NCI-H2029 treated with DMSO at 0.1 percent for 48 hours (cell line): ENCODE data around the gene STAU1.
"Not testable (repeated sequence)": the region's sequence is repeated elsewhere in the genome, so short reads cannot be mapped to it uniquely, and the experiment has no call there.

Experiments used
- DNase-seq: peaks from one replicate; lab custom pipeline; 2025; lab: John Stamatoyannopoulos, UW

Gene STAU1

GRCh38 chr20:49118307-49118706 is 69.8 kb downstream of the STAU1 start:
- DNase-seq: no peak

DNA sequence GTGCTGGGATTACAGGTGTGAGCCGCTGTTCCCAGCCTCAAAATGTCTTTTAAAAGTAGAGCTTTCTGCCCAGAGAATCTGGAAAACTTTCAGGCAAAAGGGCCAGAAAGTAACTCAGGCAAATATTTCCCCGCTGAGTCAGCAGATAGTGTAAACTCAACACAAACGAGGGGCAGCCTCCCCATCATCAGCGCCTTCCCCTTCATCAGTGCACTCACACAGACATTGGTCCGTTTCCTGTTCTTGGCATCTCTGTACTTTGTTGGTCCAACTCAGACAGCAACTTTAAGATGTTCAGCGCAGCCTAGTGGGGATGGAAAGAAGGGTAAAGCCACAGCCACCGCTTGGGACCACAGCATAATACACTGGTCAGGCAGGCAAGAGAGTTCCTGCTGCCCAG is 72.6 kb downstream of the STAU1 start:
- no peak for DNase-seq

GRCh38 chr20:49112596-49113274 is 75.4 kb downstream of the STAU1 start:
- DNase-seq: no peak

GRCh38 chr20:49110767-49111694 is 77.1 kb downstream of the STAU1 start:
- no peak for DNase-seq

DNA sequence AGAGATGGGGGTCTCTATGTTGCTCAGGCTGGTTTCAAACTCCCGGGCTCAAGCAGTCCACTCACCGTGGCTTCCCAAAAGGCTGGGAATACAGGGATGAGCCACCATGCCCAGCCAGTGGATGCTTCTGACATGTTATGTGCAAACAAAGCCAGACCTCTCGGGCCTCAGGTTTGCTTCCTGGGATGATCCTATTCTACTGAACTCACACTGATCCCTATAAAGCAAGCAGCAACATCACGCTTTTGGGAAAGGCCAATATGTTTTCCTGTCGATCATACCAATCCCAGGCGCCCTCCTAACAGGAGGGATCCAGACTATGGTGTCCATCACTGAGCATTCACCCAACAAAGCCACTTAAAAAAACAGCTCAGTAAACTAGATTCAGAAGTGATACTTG is 81.8 kb downstream of the STAU1 start:
- no peak for DNase-seq

GRCh38 chr20:49104979-49105547 is 83.1 kb downstream of the STAU1 start:
- not testable (repeated sequence) for DNase-seq

DNA sequence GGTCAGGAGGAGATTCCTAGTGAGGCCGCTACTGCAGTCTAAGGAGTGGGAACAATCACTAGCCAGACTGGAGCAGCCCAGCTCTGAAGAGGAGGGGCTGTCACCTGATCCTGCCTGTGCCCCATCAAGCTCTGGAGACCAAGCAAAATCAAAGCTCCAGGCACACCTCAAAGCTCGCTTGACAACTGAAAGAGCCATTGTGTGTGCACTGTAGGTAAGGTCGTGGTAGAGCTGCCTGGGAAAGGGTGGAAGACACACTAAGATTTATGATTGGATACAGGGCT is 83.8 kb downstream of the STAU1 start:
- no peak for DNase-seq

DNA sequence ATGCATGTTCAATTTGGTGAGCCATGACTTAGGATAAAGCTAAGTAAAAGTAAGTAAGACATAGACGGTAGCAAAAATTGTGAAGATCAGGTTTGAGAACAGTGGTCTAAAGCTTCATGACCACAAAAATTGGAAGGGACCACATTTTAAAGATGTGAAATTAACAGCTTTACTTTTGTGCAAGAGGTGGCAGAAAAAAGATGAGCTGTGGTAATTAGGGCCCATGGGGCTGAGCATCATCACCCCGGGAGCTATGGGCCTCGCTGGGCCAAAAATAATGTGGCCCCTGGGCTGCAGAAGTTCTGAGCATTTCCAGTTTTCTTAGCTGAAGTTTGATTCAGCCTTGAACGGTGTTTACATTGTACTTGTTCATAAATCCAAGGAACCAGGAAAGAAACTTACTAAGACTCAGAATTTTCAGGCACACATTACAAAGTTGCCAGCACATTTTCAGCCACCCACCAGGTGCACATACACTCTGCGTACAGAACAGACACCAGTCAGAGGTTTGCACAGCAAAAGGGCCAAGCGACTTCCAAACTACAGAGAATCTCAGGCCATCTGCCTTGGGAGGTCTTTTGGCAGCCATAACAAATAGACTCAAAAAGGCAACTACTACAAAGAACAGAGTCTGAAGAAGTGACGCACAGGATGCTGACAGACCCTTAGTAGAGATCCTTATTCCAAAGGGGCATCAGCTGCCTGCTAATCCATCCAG is 84.3 kb downstream of the STAU1 start:
- DNase-seq: no peak

DNA sequence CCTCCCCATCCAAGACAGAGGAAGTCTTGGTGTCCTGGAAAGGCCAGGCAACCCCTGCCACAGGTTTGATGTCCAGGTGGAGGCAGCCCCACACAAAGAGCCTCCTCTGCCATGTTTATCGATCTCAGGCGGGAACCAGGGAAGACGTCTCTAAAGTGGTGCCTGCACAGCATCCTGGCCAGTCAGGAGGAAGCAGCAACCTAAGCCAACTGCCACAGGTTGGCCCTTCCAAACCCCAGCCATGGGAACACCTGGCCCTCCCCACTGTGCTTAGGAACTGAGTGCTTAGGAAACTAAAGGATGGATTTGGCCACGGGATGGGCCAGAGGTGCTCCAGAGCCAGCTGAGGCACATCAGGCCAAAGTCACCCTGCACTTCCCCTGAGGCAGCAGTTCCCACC is 85.1 kb downstream of the STAU1 start:
- DNase-seq: no peak

- DNase-seq: no peak
Measured at GRCh38 chr20:49100972-49101371, 87.2 kb downstream of the STAU1 start.

- not testable (repeated sequence) for DNase-seq
Measured at GRCh38 chr20:49100292-49100691, 87.8 kb downstream of the STAU1 start.

DNA sequence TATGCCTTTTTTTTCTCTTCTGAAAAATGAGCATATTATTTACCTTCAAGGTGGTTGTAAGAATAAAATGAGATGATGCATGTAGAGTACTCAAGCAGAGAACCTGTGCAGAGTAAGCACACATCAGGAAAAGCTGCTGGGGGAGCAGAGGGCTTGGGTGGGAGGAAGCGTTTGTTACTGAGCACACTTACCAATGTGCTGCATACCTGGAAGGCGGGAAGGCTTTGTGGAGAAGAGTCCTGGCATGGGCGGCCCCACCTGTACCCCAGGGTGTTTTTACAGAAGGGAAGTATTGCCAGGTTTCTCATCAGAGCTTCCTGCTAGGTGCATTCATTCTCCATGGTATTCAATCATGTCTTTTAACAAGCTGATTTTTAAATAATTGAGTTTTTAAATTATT is 89.1 kb downstream of the STAU1 start:
- DNase-seq: no peak

DNA sequence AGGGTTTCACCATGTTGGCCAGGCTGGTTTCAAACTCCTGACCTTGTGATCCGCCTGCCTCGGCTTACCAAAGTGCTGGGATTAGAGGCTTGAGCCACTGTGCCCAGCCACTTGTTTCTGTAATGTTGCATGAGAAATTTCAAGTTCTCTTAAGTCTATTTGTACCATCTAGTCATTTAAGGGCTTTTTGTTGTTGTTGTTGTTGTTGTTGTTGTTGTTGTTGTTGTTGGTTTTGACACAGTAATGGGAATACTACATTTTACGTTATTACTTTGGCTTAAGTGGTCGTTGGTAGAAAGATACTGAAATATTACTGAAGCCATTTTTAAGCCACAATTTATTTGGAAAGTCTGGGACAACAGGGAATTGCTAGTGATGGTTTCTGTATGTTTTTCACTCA is 90.0 kb downstream of the STAU1 start:
- DNase-seq: no peak

DNA sequence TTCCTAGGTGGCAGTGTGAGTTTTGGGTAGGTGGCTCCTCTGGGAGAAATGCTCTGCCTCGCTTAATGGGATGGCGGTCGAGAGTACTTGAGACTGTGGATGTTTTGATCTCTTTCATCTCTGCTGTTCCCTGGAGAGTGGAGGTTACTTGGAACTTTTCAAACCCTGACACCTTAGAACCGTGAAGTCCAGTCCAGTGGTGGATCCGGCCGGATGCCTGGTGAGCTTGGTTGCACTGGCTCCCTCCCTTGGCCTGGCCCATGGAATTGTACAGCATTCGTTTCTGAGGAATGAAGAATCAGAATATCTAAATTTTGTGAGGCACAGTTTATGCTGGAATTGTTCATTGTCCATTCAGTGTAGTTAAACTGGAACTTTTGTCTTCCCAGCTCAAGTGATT is 91.0 kb downstream of the STAU1 start:
- DNase-seq: no peak

DNA sequence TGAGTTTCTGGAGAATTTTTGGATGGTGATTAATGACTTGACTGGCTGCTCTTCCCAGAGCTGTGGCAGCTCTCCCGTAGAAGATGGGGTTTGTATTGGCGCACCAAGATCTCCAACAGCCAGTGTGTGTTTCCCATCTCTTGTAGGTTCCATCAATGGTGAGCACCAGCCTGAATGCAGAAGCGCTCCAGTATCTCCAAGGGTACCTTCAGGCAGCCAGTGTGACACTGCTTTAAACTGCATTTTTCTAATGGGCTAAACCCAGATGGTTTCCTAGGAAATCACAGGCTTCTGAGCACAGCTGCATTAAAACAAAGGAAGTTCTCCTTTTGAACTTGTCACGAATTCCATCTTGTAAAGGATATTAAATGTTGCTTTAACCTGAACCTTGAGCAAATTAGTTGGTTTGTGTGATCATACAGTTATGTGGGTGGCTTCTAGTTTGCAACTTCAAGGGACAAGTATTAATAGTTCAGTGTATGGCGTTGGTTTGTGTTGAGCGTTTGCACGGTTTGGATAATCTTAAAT is 91.9 kb downstream of the STAU1 start:
- DNase-seq: no peak

DNA sequence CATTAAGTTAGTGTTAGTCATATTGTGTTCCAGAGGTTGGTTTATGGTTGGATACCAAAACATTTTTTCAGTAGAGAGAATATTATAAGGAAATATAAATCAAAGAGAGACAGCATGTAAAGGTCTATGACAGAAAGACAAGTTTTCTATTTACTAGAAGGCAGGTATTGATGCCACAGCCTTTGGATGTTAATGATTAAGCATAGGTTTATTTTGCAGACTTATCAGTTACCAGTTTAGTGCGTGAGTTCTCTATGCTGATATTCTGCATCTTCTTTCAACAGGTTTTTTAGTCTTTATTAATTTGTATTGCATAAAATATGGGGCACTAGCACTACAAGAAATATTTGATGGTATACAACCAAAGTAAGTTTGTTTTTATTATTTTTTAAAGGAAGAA is 96.4 kb downstream of the STAU1 start:
- no peak for DNase-seq

DNA sequence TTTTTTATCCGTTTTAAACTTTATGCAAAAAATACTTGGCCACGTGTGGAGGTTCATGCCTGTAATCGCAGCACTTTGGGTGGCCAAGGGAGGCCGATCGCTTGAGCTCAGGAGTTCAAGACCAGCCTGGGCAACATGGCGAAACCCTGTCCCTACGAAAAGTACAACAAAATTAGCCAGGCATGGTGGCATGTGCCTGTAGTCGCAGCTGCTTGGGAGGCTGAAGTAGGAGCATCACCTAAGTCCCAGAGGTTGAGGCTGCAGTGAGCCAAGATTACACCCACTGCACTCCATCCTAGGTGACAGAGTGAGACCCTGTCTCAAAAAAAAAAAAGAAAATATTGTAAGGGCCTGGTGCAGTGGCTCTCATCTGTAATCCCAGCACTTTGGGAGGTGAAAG is 97.0 kb downstream of the STAU1 start:
- DNase-seq: no peak

- not testable (repeated sequence) for DNase-seq
Measured at GRCh38 chr20:49082295-49082694, 105.8 kb downstream of the STAU1 start.

- DNase-seq: no peak
Measured at GRCh38 chr20:49078310-49078709, 109.8 kb downstream of the STAU1 start.

DNA sequence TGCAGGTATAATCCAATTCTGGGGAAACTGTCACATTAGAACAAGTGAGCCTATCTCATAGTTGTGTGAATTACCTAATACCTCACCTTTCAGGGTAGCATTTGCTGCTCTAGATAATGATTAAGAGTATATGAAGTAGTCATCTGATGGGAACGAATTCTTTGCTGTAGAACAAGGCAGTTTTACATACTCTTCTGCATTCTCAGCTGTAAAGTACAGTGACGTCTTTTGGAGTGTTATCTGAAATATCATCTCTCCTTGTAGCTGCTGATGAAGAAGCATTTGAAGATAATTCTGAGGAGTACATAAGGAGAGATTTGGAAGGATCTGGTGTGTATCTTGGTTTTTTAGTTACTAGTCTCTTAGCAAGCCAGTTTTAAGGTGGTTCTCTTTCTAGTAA is 113.6 kb downstream of the STAU1 start:
- DNase-seq: no peak
